ENCODE results near the gene LZTS3.
"Not testable (repeated sequence)": the region's sequence is repeated elsewhere in the genome, so short reads cannot be mapped to it uniquely, and the experiment has no call there.

- TF ChIP-seq EZH2 (IDR thresholded peaks at IDR 0.05; ENCODE audit: borderline replicate concordance, low read depth, low read length, severe bottlenecking); CTCF (IDR thresholded peaks at IDR 0.05; ENCODE audit: borderline replicate concordance, extremely low read depth, low read length, poor library complexity, severe bottlenecking): not testable (repeated sequence)
Measured at GRCh38 chr20:3182429-3182828, 9.1 kb upstream of the LZTS3 start.
